ENCODE data around the gene QPCT.
"Not testable (repeated sequence)": the region's sequence is repeated elsewhere in the genome, so short reads cannot be mapped to it uniquely, and the experiment has no call there.

Gene QPCT

DNA sequence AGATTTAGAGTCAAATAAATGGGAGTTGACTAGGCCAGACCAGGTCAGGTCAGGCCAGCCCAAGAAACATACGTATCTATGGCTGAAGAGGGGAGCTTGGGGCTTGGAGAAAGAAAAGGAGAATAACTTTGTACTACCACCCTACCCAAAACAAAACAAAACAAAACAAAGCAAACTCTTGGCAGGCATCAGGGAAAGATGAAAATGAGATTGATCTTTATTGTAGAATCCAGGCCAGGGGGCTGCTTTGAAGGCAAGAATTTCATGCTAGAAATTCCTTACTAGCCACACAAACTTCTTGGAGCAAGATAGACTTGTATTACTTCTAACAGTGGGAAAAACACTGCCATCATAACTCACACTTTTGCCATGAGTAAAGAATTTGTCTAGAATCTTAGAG is 26.2 kb downstream of the QPCT start:
- in situ Hi-C loops (cut with HindIII; ENCODE audit: low pct_unique_long_range_greater_than_20kb, low sequenced_read_pairs): no loop called here
- DNase-seq (ENCODE audit: low read depth in 1 of 2, low spot score in 1 of 2): no peak
- no peak for TF ChIP-seq JUND (IDR thresholded peaks at IDR 0.05; ENCODE audit: low read depth)

DNA sequence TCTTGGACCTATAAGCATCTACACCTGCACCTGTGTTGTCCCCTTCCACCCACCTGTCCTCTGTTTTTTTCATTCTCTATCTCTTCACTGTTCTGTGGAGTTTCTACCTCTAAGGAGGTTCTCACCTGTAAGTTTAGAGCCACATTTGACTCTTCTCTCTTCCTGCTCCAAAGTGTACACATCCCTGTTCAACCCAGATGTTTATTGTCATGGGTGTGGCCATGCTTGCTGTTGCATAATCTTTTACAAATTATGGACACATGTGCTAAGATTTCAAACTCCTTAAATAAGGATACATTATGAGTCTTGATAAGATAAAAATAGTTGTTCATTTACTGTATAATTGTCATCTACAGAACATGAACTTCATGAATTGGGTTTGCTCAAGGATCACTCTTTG is 27.6 kb downstream of the QPCT start:
- DNase-seq (ENCODE audit: low read depth in 1 of 2, low spot score in 1 of 2): no peak
- no peak for TF ChIP-seq JUND (IDR thresholded peaks at IDR 0.05; ENCODE audit: low read depth)
- in situ Hi-C loops (cut with HindIII; ENCODE audit: low pct_unique_long_range_greater_than_20kb, low sequenced_read_pairs): no loop called here

DNA sequence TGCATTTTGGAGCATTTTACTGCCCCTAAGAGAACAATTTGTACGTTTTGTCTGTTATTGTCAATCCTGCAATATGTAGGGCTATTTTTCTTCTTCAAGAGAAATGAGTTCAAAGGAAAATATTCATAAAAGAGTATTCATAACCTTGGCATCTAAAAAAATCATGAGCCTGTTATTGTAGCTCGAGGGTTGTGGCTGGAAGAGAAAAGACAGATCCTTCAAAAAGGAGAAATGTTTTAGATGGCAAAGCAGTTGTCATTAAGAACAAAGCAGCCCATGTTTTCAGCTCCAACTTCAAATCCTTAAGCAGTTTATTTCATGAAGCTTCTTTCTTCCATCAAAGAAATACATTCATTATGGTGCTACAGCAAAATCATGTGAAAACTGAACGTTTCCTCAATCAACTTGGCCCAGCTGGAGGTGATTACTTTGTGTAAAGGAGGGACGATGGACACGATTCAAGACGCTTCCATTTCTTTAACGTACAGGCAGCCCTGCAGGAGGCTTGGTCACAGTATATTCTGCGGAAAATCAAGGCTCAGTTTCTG is 31.4 kb downstream of the QPCT start:
- no peak for TF ChIP-seq JUND (IDR thresholded peaks at IDR 0.05; ENCODE audit: low read depth)
- in situ Hi-C loops (cut with HindIII; ENCODE audit: low pct_unique_long_range_greater_than_20kb, low sequenced_read_pairs): no loop called here
- no peak for DNase-seq (ENCODE audit: low read depth in 1 of 2, low spot score in 1 of 2)

GRCh38 chr2:37376421-37377186 is 32.2 kb downstream of the QPCT start:
- peak in 1 of 2 experiments; percentile 30 for DNase-seq (ENCODE audit: low read depth in 1 of 2, low spot score in 1 of 2)
- in situ Hi-C loops (cut with HindIII; ENCODE audit: low pct_unique_long_range_greater_than_20kb, low sequenced_read_pairs): no loop called here
- TF ChIP-seq JUND (IDR thresholded peaks at IDR 0.05; ENCODE audit: low read depth): no peak

- in situ Hi-C loops (cut with HindIII; ENCODE audit: low pct_unique_long_range_greater_than_20kb, low sequenced_read_pairs): no loop called here
- DNase-seq (ENCODE audit: low read depth in 1 of 2, low spot score in 1 of 2): no peak
- no peak for TF ChIP-seq JUND (IDR thresholded peaks at IDR 0.05; ENCODE audit: low read depth)
Observed at GRCh38 chr2:37377187-37377532, 32.7 kb downstream of the QPCT start.

DNA sequence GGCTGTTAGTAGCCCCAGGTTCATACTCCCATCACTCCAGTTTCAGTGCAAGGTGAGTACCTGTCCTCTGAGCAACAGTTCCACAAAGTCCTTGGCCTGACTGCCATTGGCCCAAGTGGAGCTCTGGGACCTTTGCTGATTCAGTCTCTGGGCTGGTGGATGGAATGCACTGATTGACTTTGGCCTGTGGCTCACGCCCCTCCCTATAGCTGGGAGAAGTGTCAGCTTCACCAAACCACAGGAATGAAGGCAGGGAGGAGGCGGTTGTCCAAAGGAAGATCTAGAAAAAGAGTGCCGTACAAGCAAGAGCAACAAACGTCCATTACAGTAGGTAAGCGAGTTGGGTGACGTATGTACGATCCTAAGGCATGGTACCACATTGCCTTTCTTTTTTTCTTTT is 34.0 kb downstream of the QPCT start:
- DNase-seq (ENCODE audit: low read depth in 1 of 2, low spot score in 1 of 2): peak in 1 of 2 experiments; percentile 26
- in situ Hi-C loops (cut with HindIII; ENCODE audit: low pct_unique_long_range_greater_than_20kb, low sequenced_read_pairs): no loop called here
- no peak for TF ChIP-seq JUND (IDR thresholded peaks at IDR 0.05; ENCODE audit: low read depth)

DNA sequence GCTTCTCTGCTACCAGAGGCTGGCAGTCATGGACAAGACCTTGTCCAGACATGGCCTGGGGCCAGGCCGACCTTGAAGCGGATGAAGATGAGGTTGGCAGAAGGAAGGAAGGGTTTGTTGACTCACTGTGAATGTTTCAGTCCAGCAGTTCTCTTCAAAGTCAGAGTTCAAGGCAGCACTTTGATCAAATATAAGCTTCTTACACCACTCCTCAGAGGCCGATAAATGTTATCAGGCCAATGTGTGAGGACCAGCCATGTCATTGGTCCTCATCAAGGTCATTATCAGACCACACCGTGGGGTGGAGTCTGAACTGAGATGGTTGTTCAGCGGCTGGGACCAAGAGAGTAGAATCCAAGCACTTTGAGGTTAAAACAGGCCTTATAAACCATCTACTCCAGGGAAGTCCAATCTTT is 35.5 kb downstream of the QPCT start:
- no peak for DNase-seq (ENCODE audit: low read depth in 1 of 2, low spot score in 1 of 2)
- in situ Hi-C loops (cut with HindIII; ENCODE audit: low pct_unique_long_range_greater_than_20kb, low sequenced_read_pairs): no loop called here
- no peak for TF ChIP-seq JUND (IDR thresholded peaks at IDR 0.05; ENCODE audit: low read depth)

DNA sequence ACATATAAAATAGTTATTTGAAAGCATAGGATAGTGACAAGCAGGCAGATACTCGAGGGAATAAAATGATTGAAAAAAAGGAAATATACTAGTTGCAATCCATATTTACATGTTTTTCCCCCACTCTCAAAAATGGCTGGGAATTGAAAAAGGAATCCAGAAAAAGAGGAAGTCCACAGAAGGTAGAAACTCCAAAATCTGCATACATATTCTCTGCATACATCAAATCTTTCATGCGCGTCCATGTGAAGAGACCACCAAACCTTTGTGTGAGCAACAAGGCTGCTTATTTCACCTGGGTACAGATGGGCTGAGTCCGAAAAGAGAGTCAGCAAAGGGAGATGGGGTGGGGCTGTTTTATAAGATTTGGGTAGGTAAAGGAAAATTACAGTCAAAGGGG is 36.4 kb downstream of the QPCT start:
- DNase-seq (ENCODE audit: low read depth in 1 of 2, low spot score in 1 of 2); in situ Hi-C loops (cut with HindIII; ENCODE audit: low pct_unique_long_range_greater_than_20kb, low sequenced_read_pairs): not testable (repeated sequence)

DNA sequence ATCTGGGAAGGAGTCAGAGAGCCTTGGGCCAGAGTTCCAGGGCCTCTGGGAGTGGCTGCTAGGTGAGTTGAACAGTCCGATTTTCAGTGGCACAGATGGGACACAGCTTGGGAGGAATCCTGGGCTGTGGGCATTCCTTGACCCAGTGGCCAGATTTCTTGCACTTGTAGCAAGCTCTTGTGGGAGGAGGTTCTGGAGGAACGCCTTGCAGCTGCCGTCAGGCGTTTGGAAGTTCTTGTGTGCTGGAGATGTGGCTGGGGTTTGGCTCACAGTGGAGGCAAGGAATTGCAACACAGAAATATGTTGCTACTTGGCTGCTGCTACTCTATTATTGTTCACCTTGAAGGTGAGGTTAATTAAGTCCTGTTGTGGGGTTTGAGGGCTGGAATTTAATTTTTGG is 39.8 kb downstream of the QPCT start:
- DNase-seq (ENCODE audit: low read depth in 1 of 2, low spot score in 1 of 2); in situ Hi-C loops (cut with HindIII; ENCODE audit: low pct_unique_long_range_greater_than_20kb, low sequenced_read_pairs): not testable (repeated sequence)

- no peak for TF ChIP-seq JUND (IDR thresholded peaks at IDR 0.05; ENCODE audit: low read depth)
Observed at GRCh38 chr2:37387148-37387835, 42.9 kb downstream of the QPCT start.

GRCh38 chr2:37388074-37388473 is 43.6 kb downstream of the QPCT start:
- in situ Hi-C loops (cut with HindIII; ENCODE audit: low pct_unique_long_range_greater_than_20kb, low sequenced_read_pairs): no loop called here
- no peak for DNase-seq (ENCODE audit: low read depth in 1 of 2, low spot score in 1 of 2)
- no peak for TF ChIP-seq JUND (IDR thresholded peaks at IDR 0.05; ENCODE audit: low read depth)

More at GRCh38 chr2:37387148-37387835, 42.9 kb downstream of the QPCT start:
- no peak for DNase-seq (ENCODE audit: low read depth in 1 of 2, low spot score in 1 of 2)
- in situ Hi-C loops (cut with HindIII; ENCODE audit: low pct_unique_long_range_greater_than_20kb, low sequenced_read_pairs): no loop called here

DNA sequence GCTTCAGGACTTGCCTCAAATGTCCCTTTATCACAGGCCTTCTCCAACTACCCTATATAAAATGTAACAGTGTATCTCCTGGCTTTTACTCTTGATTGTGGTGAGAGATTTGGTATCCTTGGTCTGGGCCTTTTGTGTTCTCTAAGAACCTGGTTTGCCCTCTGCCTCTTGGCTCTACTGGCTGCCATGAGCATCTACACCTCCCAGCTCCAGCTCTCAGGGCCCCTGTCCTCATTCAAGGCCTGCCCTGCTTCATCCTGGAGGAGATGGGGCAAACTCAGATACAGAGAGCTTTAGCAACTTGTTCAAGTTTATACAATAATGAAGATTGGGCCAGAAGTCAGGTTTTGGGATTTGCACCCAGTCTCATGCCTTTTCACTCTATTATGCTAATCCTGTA is 45.0 kb downstream of the QPCT start:
- in situ Hi-C loops (cut with HindIII; ENCODE audit: low pct_unique_long_range_greater_than_20kb, low sequenced_read_pairs): no loop called here
- TF ChIP-seq JUND (IDR thresholded peaks at IDR 0.05; ENCODE audit: low read depth): no peak
- DNase-seq (ENCODE audit: low read depth in 1 of 2, low spot score in 1 of 2): no peak

GRCh38 chr2:37389989-37390765 is 45.7 kb downstream of the QPCT start:
- in situ Hi-C loops (cut with HindIII; ENCODE audit: low pct_unique_long_range_greater_than_20kb, low sequenced_read_pairs): no loop called here
- DNase-seq (ENCODE audit: low read depth in 1 of 2, low spot score in 1 of 2): peak in 1 of 2 experiments; percentile 18
- no peak for TF ChIP-seq JUND (IDR thresholded peaks at IDR 0.05; ENCODE audit: low read depth)
